IMR-90 (cell line): Measurements from ENCODE around the gene BMERB1. TPM values are rescaled to one million over a fixed set of nuclear protein-coding genes. Genes with fewer than 3 reads are reported as not detected.

Experiments used
- ATAC-seq: fragments of 200-7000 bp; cut with Tn5 transposase; 2 replicates; pipeline ENCODE4 v1.9.1; 2020; ENCODE audit warnings: low read depth, mild to moderate bottlenecking, moderate library complexity
- BruUV-seq: library from RNA; stranded (reverse); fragments of 400-500 nt; replicated peaks from 2 replicates; lab custom pipeline; 2021; lab: Mats Ljungman, UMichigan
- CTCF ChIA-PET: fragments of 300-600 bp; formaldehyde crosslinking; extraction: SDS; loops from one replicate; lab custom pipeline; 2021; ENCODE audit warnings: antibody characterized with exemption; lab: Yijun Ruan, JAX
- POLR2A ChIA-PET: fragments of 300-600 bp; sonication (Branson Sonifier 250); formaldehyde crosslinking; loops from one replicate; lab custom pipeline; 2022; ENCODE audit warnings: antibody characterized with exemption; ENCODE audit not compliant: unreplicated experiment; lab: Charles Lee
- DNase-seq: peaks from one replicate; pipeline ENCODE4 v3.0.0; 2013
- H2AFZ ChIP-seq: replicated peaks from 2 replicates; pipeline ENCODE3; 2013; ENCODE audit warnings: low read length, mild to moderate bottlenecking; ENCODE audit not compliant: poor library complexity
- H2AK5ac ChIP-seq: 2 replicates; pipeline ENCODE4 v1.6.1; 2013; ENCODE audit warnings: low read depth, low read length, inconsistent platforms
- H2AK9ac ChIP-seq: replicated peaks from 2 replicates; pipeline ENCODE3; 2013; ENCODE audit warnings: mild to moderate bottlenecking, low read depth, low read length, moderate library complexity; ENCODE audit not compliant: poor library complexity
- H2BK120ac ChIP-seq: 2 replicates; pipeline ENCODE4 v1.6.1; 2013; ENCODE audit warnings: low read depth, low read length, inconsistent platforms
- H2BK15ac ChIP-seq: 3 replicates; pipeline ENCODE4 v1.6.1; 2013; ENCODE audit warnings: low read depth, low read length, inconsistent platforms
- H2BK20ac ChIP-seq: 2 replicates; pipeline ENCODE4 v1.6.1; 2013; ENCODE audit warnings: low read depth, mild to moderate bottlenecking, inconsistent platforms, low read length, moderate library complexity
- H2BK5ac ChIP-seq: 2 replicates; pipeline ENCODE4 v1.6.1; 2013; ENCODE audit warnings: mild to moderate bottlenecking, low read depth, low read length, inconsistent platforms; ENCODE audit not compliant: poor library complexity, severe bottlenecking
- H3K14ac ChIP-seq: replicated peaks from 2 replicates; pipeline ENCODE4 v1.6.1; 2013; ENCODE audit warnings: low read depth, low read length, inconsistent platforms
- H3K18ac ChIP-seq: 2 replicates; pipeline ENCODE4 v1.6.1; 2013; ENCODE audit warnings: low read depth, low read length, control low read depth
- H3K23ac ChIP-seq: 2 replicates; pipeline ENCODE4 v1.6.1; 2013; ENCODE audit warnings: low read depth, low read length, inconsistent platforms
- H3K27ac ChIP-seq: 2 replicates; pipeline ENCODE4 v1.5.1; 2013; ENCODE audit warnings: mild to moderate bottlenecking, control low read depth, low read length; ENCODE audit not compliant: insufficient read depth
- H3K27me3 ChIP-seq: 2 replicates; pipeline ENCODE4 v1.6.1; 2013; ENCODE audit warnings: low read length; ENCODE audit not compliant: control insufficient read depth, insufficient read depth
- H3K36me3 ChIP-seq: 2 replicates; pipeline ENCODE4 v1.6.1; 2013; ENCODE audit warnings: low read length, mixed read lengths; ENCODE audit not compliant: control insufficient read depth, insufficient read depth
- H3K4ac ChIP-seq: 2 replicates; pipeline ENCODE4 v1.6.1; 2013; ENCODE audit warnings: low read depth, low read length, inconsistent platforms
- H3K4me1 ChIP-seq: 2 replicates; pipeline ENCODE4 v1.6.1; 2013; ENCODE audit warnings: low read length, mixed read lengths; ENCODE audit not compliant: control insufficient read depth, insufficient read depth
- H3K4me2 ChIP-seq: 2 replicates; pipeline ENCODE4 v1.6.1; 2013; ENCODE audit warnings: low read depth, mild to moderate bottlenecking, control low read depth, low read length, moderate library complexity
- H3K4me3 ChIP-seq: 2 replicates; pipeline ENCODE4 v1.5.1; 2013; ENCODE audit warnings: low read depth, mild to moderate bottlenecking, control low read depth, low read length, moderate library complexity; ENCODE audit not compliant: insufficient read depth
- H3K56ac ChIP-seq: 2 replicates; pipeline ENCODE4 v1.6.1; 2013; ENCODE audit warnings: low read length, inconsistent platforms; ENCODE audit not compliant: insufficient read depth; ENCODE audit errors: extremely low read depth
- H3K79me1 ChIP-seq, 2 experiments: 2 replicates each; pipeline ENCODE4 v1.6.1; 2013; ENCODE audit warnings: low read length in 2 of 2, inconsistent platforms in 1 of 2, low read depth in 1 of 2
- H3K9ac ChIP-seq: 2 replicates; pipeline ENCODE4 v1.6.1; 2013; ENCODE audit warnings: low read depth, low read length, control low read depth
- H3K9me1 ChIP-seq: 2 replicates; pipeline ENCODE4 v1.6.1; 2013; ENCODE audit warnings: low read length, inconsistent platforms; ENCODE audit not compliant: insufficient read depth
- H3K9me3 ChIP-seq: 2 replicates; pipeline ENCODE4 v1.6.1; 2013; ENCODE audit warnings: low read length; ENCODE audit not compliant: control insufficient read depth, insufficient read depth
- H4K20me1 ChIP-seq: 2 replicates; pipeline ENCODE4 v1.6.1; 2013; ENCODE audit warnings: low read length, inconsistent platforms; ENCODE audit not compliant: insufficient read depth
- H4K5ac ChIP-seq: 2 replicates; pipeline ENCODE4 v1.6.1; 2013; ENCODE audit warnings: mild to moderate bottlenecking, low read depth, low read length, control low read depth
- H4K8ac ChIP-seq, 2 experiments: 2 replicates each; pipeline ENCODE4 v1.6.1; 2013; ENCODE audit warnings: low read depth in 2 of 2, low read length in 2 of 2, control low read depth in 1 of 2, inconsistent platforms in 1 of 2
- H4K91ac ChIP-seq: 2 replicates; pipeline ENCODE4 v1.6.1; 2013; ENCODE audit warnings: low read depth, low read length, inconsistent platforms; ENCODE audit not compliant: insufficient read depth
- BHLHE40 ChIP-seq: fragments of 150-350 bp; IDR thresholded peaks from 2 replicates; pipeline ENCODE4 v1.6.1; 2016; ENCODE audit warnings: mild to moderate bottlenecking, low read depth, low read length
- RCOR1 ChIP-seq: IDR thresholded peaks from 2 replicates; pipeline ENCODE4 v1.6.1; 2012; ENCODE audit warnings: mild to moderate bottlenecking, low read length, improper control_type of control experiment; ENCODE audit not compliant: insufficient replicate concordance
- WGBS, 2 experiments: methylation state at CpG; one replicate each; pipeline versions ENCODE4 v1.1.5 to v1.1.7; 2013; ENCODE audit warnings: missing lambda C conversion rate in 2 of 2; ENCODE audit not compliant: insufficient read length in 1 of 2; ENCODE audit errors: extremely low coverage in 2 of 2; 5-methylcytosine and 5-hydroxymethylcytosine counted together
- dilution Hi-C: fragments of 300-500 bp; cut with HindIII; formaldehyde crosslinking; loops from one replicate; pipeline ENCODE4 v1.14.3; 2018; ENCODE audit warnings: low sequenced_read_pairs; ENCODE audit not compliant: unreplicated experiment
- in situ Hi-C: fragments of 300-500 bp; cut with MboI; formaldehyde crosslinking; loops from 3 replicates; pipeline ENCODE4 v1.14.3; 2019; ENCODE audit warnings: low sequenced_read_pairs, inconsistent platforms, mixed read lengths
- intact Hi-C: fragments of 100-400 bp; cut with micrococcal nuclease; formaldehyde crosslinking; loops from 2 replicates; pipeline ENCODE4 v1.10.0; 2022
- polyA plus RNA-seq, 3 experiments: library from polyadenylated mRNA; depleted of rRNA; stranded (reverse); fragments of >200 nt; gene quantifications; 2 replicates each; pipeline ENCODE4 v1.2.3, GENCODE V29; 2012; ENCODE audit warnings: low replicate concordance in 1 of 3
- total RNA-seq: library from RNA; depleted of rRNA; stranded (reverse); fragments of >200 nt; gene quantifications from 2 replicates; pipeline ENCODE4 v1.2.3, GENCODE V29; 2012

BMERB1 gene
- total and polyA plus RNA-seq, 2 of the 4 experiments (the other 2 are of a cell fraction), result 22.6 to 32.9 TPM

GRCh38 chr16:15617901-15618300 is 183.5 kb downstream of the BMERB1 start:
- TF ChIP-seq BHLHE40 (no peak), RCOR1 (peak; percentile 60)
- in situ Hi-C loops, result no loop called here
- Histone ChIP-seq H3K27me3 (no peaks in the 10 kb centered on the region), H3K18ac (peak overlapping the region; percentile 18; the same call in 1 of the 2 replicates), H4K8ac (peak overlapping the region in 1 of 2 experiments; percentile 63; a peak in 1 of 4 replicates), H2BK15ac (peak overlapping the region; percentile 51; the same call in 1 of the 3 replicates), H2AK9ac (peak overlapping the region; percentile 92), H3K79me1 (peaks cover 0 to 12% of the 10 kb centered on the region in 2 experiments; a peak in 2 of 4 replicates), H3K23ac (peak overlapping the region; percentile 43; the same call in 1 of the 2 replicates), H3K27ac (no peak overlapping the region), H4K5ac (peak overlapping the region; percentile 31; the same call in 1 of the 2 replicates), H2BK20ac (peak overlapping the region; percentile 57; the same call in 1 of the 2 replicates), H3K14ac (peak overlapping the region; percentile 28; the same call in 1 of the 2 replicates), H2BK5ac (peak overlapping the region; percentile 75), H3K36me3 (peaks cover 44% of the 10 kb centered on the region), H2AK5ac (peak overlapping the region; percentile 66; the same call in 1 of the 2 replicates), H2AFZ (no peak overlapping the region), H3K4ac (peak overlapping the region; percentile 61), H3K9me3 (no peaks in the 10 kb centered on the region), H2BK120ac (peak overlapping the region; percentile 30), H3K4me1 (peaks cover 9% of the 10 kb centered on the region), H4K91ac (peak overlapping the region; percentile 65), H3K9ac (no peak overlapping the region), H3K9me1 (peaks cover 24% of the 10 kb centered on the region), H4K20me1 (no peaks in the 10 kb centered on the region), H3K56ac (no peak overlapping the region), H3K4me3 (no peak overlapping the region), H3K4me2 (no peak overlapping the region)
- DNase-seq, result no peak
- intact Hi-C loops, result no loop called here
- ATAC-seq, result no peak
- ChIA-PET POLR2A (no interaction called here), CTCF (no interaction called here)
- dilution Hi-C loops, result no loop called here
- 100% methylated on average over 4 of the region's 4 CpGs; no CpG with 5 or more reads in 1 of the 2 experiments for WGBS, 2 experiments
- no TSS peak for BruUV-seq
